Prostate gland (tissue), 2 donors: ENCODE data around the gene RPLP2.

Experiments used
- POLR2A ChIP-seq: fragments of 450-650 bp; IDR thresholded peaks from one replicate; pipeline ENCODE4 v1.6.1; 2016; ENCODE audit warnings: antibody characterized with exemption, mild to moderate bottlenecking
- TF ChIP-seq, protein P1 (sequence below), 4 experiments: fragments of 200-600 bp in 2 of 4; fragments of 450-650 bp in 2 of 4; sonication (generic) in 2 of 4; IDR thresholded peaks; 1 replicate in 3 of 4; 2 replicates in 1 of 4; pipeline ENCODE4 v1.5.1; 2016 to 2019; ENCODE audit warnings: antibody characterized with exemption in 4 of 4, mild to moderate bottlenecking in 2 of 4, moderate library complexity in 2 of 4

DNA sequence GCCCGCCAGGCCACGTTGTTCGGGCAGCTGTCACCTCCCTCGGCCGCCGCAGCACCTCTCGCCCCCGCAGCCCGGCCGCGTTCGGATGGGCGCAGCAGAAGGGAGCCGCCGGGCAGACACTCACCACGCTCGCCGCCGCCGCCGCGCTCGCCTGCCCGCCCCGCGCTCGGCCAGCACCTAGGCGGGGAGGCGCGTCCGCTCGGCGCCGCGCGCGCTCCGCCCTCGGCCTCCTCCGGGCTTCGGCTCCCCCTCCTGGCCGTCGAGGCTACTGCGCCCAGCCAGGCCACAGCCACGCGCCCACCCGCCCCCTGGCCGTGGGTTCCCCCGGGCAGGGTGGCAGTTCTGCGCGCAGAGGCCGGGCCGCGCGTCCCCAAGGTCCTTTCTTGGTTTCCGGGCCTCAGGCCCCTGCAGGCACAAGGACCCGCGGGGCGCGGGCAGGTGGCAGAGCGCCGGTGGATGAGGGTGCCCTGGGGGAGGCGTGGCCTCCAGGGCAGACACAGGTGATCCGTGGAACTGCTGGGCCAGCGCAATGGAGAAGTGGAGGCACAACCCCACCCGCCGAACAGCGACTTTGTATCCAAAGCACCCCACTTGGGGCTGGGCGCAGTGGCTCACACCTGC is 11.6 kb upstream of the RPLP2 start, which contains the start of gene SLC25A22:
- TF ChIP-seq POLR2A, result no peak
- TF ChIP-seq, protein P1, sequence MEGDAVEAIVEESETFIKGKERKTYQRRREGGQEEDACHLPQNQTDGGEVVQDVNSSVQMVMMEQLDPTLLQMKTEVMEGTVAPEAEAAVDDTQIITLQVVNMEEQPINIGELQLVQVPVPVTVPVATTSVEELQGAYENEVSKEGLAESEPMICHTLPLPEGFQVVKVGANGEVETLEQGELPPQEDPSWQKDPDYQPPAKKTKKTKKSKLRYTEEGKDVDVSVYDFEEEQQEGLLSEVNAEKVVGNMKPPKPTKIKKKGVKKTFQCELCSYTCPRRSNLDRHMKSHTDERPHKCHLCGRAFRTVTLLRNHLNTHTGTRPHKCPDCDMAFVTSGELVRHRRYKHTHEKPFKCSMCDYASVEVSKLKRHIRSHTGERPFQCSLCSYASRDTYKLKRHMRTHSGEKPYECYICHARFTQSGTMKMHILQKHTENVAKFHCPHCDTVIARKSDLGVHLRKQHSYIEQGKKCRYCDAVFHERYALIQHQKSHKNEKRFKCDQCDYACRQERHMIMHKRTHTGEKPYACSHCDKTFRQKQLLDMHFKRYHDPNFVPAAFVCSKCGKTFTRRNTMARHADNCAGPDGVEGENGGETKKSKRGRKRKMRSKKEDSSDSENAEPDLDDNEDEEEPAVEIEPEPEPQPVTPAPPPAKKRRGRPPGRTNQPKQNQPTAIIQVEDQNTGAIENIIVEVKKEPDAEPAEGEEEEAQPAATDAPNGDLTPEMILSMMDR (IDR thresholded peaks at IDR 0.05), result peak; percentile 65 to 95 (median 88)
